GM12892 (cell line): ENCODE results near the gene LRRC3.

Experiments used
- POLR2A ChIP-seq: IDR thresholded peaks from 2 replicates; pipeline ENCODE4 v1.6.1; 2011; ENCODE audit warnings: low read depth, low read length, control low read depth
- POLR2AphosphoS5 ChIP-seq: IDR thresholded peaks from 2 replicates; pipeline ENCODE4 v1.6.1; 2011; ENCODE audit warnings: low read depth, low read length, control low read depth
- TAF1 ChIP-seq: IDR thresholded peaks from 2 replicates; pipeline ENCODE4 v1.6.1; 2011; ENCODE audit warnings: low read depth, mild to moderate bottlenecking, control low read depth, low read length, borderline replicate concordance

GRCh38 chr21:44485796-44486195 lies 30.5 kb downstream of the LRRC3 start:
- TF ChIP-seq POLR2AphosphoS5 (no peak), POLR2A (no peak), TAF1 (no peak)
